Esophagus squamous epithelium (tissue), 4 donors: ENCODE measurements around the gene FLT1.

Experiments
- CTCF ChIP-seq, 6 experiments: fragments of 450-650 bp in 4 of 6; fragments of 200-600 bp in 2 of 6; sonication (generic) in 2 of 6; IDR thresholded peaks; one replicate each; pipeline ENCODE4 v1.5.1; 2016 to 2019; ENCODE audit warnings: antibody characterized with exemption in 6 of 6, mild to moderate bottlenecking in 4 of 6, moderate library complexity in 4 of 6
- POLR2A ChIP-seq, 4 donors: fragments of 450-650 bp; IDR thresholded peaks; one replicate each; pipeline ENCODE4 v1.6.1; 2017; ENCODE audit warnings: antibody characterized with exemption in 4 of 4, mild to moderate bottlenecking in 4 of 4, moderate library complexity in 3 of 4

DNA sequence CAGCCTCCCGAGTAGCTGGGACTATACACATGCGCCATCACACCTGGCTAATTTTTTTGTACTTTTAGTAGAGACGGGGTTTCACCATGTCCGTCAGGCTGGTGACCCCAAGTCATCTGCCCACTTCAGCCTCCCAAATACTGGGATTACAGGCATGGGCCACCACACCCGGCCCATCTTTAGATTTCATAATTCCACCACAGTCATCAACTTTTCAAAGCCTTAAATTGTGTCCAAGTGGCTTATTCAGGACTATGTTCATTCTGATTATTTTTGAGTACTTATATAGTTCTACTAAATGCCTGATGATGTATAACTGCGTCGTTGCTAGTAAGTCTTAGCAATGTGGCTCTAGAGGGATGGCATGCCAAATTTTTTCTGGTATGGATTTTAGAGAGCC lies 36.9 kb downstream of the FLT1 start:
- TF ChIP-seq CTCF (IDR thresholded peaks at IDR 0.05) (no peak), POLR2A (IDR thresholded peaks at IDR 0.05) (no peak)
